HepG2 (cell line): Measurements from ENCODE around the gene TOR1B. TPM values are rescaled to one million over a fixed set of nuclear protein-coding genes. Genes with fewer than 3 reads are reported as not detected.

Source experiments
- AGO2 ChIP-seq: fragments of 200-400 bp; formaldehyde crosslinking; optimal IDR thresholded peaks from 2 replicates; pipeline ENCODE3; 2017; ENCODE audit warnings: mild to moderate bottlenecking, low read depth, low read length, moderate library complexity
- GATA4 ChIP-seq: sonication (generic); IDR thresholded peaks from 2 replicates; pipeline ENCODE4 v1.6.1; 2016; ENCODE audit warnings: antibody characterized with exemption, low read depth, borderline replicate concordance
- JUND ChIP-seq: sonication (generic); formaldehyde crosslinking; IDR thresholded peaks from 2 replicates; pipeline ENCODE4 v1.8.0; 2022; ENCODE audit warnings: mild to moderate bottlenecking, missing genetic modification reagents
- MLXIP ChIP-seq: sonication (generic); formaldehyde crosslinking; IDR thresholded peaks from 2 replicates; pipeline ENCODE4 v1.9.0; 2021; ENCODE audit warnings: missing genetic modification reagents, borderline replicate concordance
- NAIF1 ChIP-seq: sonication (generic); formaldehyde crosslinking; IDR thresholded peaks from 2 replicates; pipeline ENCODE4 v1.5.0; 2020; ENCODE audit warnings: mild to moderate bottlenecking, missing genetic modification reagents, borderline replicate concordance
- NCOA1 ChIP-seq: sonication (generic); formaldehyde crosslinking; IDR thresholded peaks from 2 replicates; pipeline ENCODE4 v1.9.0; 2021; ENCODE audit warnings: missing genetic modification reagents
- PHF20 ChIP-seq: sonication (generic); formaldehyde crosslinking; IDR thresholded peaks from 2 replicates; pipeline ENCODE4 v1.5.0; 2020; ENCODE audit warnings: mild to moderate bottlenecking, missing genetic modification reagents
- SMAD1 ChIP-seq: sonication (generic); formaldehyde crosslinking; IDR thresholded peaks from 2 replicates; pipeline ENCODE4 v1.4.0; 2020; ENCODE audit warnings: missing genetic modification reagents, low read depth, mild to moderate bottlenecking, borderline replicate concordance
- SRY ChIP-seq: sonication (generic); formaldehyde crosslinking; IDR thresholded peaks from 2 replicates; pipeline ENCODE4 v1.8.0; 2022; ENCODE audit warnings: mild to moderate bottlenecking, missing genetic modification reagents
- ZNF556 ChIP-seq: sonication (generic); formaldehyde crosslinking; IDR thresholded peaks from 2 replicates; pipeline ENCODE4 v1.4.0; 2020; ENCODE audit warnings: mild to moderate bottlenecking, missing genetic modification reagents, borderline replicate concordance
- ZNF788 ChIP-seq: sonication (generic); formaldehyde crosslinking; IDR thresholded peaks from 2 replicates; pipeline ENCODE4 v1.5.0; 2020; ENCODE audit warnings: mild to moderate bottlenecking, missing genetic modification reagents, borderline replicate concordance
- polyA plus RNA-seq, 8 experiments: library from polyadenylated mRNA; depleted of rRNA in 3 of 8; stranded (reverse) in 7 of 8; unstranded in 1 of 8; fragments of >200 nt; fragmentation: Illumina TruSeq in 4 of 8; extraction: Trizol in 4 of 8; gene quantifications; 2 replicates each; pipeline versions ENCODE4 v1.2.1 to v1.2.3, GENCODE V29; 2011 to 2016; ENCODE audit warnings: low read depth in 4 of 8, missing spikeins in 1 of 8, mixed read lengths in 1 of 8; ENCODE audit not compliant: insufficient read depth in 1 of 8
- total RNA-seq, 5 experiments: library from RNA; depleted of rRNA; stranded (reverse); fragments of >200 nt; fragmentation: Illumina TruSeq; extraction: Trizol; gene quantifications; 2 replicates each; pipeline ENCODE4 v1.2.3, GENCODE V29; 2016; ENCODE audit warnings: low read depth in 1 of 5
- TF ChIP-seq, protein P1 (sequence below): sonication (generic); formaldehyde crosslinking; IDR thresholded peaks from 2 replicates; pipeline ENCODE4 v1.4.0; 2020; ENCODE audit warnings: low read depth, missing genetic modification reagents
- TF ChIP-seq, protein P2 (sequence below): sonication (generic); formaldehyde crosslinking; IDR thresholded peaks from 2 replicates; pipeline ENCODE4 v1.5.0; 2020; ENCODE audit warnings: mild to moderate bottlenecking, missing genetic modification reagents, borderline replicate concordance

TOR1B gene
- total and polyA plus RNA-seq, 2 of the 13 experiments (the other 11 are each of a cell fraction or from before 2014, with no cell fraction given), result 18.1 to 21.3 TPM

DNA sequence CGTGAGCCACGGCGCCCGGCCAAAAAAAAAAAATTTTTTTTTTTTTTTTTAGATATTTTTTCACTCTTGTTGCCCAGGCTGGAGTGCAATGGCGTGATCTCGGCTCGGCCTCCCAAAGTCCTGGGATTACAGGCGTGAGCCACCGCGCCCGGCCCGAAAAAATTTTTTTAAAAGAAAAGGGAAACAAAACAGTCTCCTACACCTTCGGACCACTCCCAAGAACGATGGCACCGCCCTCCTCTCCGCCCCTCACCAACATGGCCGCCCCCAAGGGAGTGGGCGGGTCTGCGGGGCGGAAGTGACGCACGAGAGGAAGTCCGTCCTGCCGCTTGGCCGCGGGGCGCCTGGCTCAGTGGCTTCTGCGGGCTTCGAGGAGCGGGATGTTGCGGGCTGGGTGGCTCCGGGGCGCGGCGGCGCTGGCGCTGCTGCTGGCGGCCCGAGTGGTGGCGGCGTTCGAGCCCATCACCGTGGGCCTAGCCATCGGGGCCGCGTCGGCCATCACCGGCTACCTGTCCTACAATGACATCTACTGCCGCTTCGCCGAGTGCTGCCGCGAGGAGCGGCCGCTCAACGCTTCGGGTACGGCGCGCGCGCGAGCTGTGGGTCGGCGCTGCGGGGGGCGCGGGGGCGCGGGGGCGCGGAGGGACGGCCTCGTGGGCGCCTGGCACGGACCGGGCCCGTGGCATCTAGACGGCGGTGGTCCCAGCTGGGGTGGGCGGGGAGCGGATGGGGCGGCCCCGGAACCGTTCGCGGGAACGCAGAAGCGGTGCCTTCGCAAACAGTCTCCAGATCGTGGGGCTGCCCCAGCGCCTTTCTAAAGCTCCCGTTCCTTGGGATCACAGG, at the start of gene TOR1B (continued):
- TF ChIP-seq, protein P1, sequence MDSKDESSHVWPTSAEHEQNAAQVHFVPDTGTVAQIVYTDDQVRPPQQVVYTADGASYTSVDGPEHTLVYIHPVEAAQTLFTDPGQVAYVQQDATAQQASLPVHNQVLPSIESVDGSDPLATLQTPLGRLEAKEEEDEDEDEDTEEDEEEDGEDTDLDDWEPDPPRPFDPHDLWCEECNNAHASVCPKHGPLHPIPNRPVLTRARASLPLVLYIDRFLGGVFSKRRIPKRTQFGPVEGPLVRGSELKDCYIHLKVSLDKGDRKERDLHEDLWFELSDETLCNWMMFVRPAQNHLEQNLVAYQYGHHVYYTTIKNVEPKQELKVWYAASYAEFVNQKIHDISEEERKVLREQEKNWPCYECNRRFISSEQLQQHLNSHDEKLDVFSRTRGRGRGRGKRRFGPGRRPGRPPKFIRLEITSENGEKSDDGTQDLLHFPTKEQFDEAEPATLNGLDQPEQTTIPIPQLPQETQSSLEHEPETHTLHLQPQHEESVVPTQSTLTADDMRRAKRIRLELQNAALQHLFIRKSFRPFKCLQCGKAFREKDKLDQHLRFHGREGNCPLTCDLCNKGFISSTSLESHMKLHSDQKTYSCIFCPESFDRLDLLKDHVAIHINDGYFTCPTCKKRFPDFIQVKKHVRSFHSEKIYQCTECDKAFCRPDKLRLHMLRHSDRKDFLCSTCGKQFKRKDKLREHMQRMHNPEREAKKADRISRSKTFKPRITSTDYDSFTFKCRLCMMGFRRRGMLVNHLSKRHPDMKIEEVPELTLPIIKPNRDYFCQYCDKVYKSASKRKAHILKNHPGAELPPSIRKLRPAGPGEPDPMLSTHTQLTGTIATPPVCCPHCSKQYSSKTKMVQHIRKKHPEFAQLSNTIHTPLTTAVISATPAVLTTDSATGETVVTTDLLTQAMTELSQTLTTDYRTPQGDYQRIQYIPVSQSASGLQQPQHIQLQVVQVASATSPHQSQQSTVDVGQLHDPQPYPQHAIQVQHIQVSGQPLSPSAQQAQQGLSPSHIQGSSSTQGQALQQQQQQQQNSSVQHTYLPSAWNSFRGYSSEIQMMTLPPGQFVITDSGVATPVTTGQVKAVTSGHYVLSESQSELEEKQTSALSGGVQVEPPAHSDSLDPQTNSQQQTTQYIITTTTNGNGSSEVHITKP (CRISPR knock-in tag), result 0 out of 2 replicates have a peak, but pooled peaks have one; percentile 28
- no peak for TF ChIP-seq JUND (CRISPR knock-in tag)
- TF ChIP-seq MLXIP (CRISPR knock-in tag), result no peak
- peak; percentile 65; the same call in 1 of the 2 replicates for TF ChIP-seq GATA4
- no peak for TF ChIP-seq NCOA1
- no peak for TF ChIP-seq AGO2
- TF ChIP-seq SRY (CRISPR knock-in tag), result peak; percentile 92; the same call in 1 of the 2 replicates
- TF ChIP-seq ZNF788 (CRISPR knock-in tag), result peak; percentile 80; the same call in 1 of the 2 replicates
- TF ChIP-seq, protein P2, sequence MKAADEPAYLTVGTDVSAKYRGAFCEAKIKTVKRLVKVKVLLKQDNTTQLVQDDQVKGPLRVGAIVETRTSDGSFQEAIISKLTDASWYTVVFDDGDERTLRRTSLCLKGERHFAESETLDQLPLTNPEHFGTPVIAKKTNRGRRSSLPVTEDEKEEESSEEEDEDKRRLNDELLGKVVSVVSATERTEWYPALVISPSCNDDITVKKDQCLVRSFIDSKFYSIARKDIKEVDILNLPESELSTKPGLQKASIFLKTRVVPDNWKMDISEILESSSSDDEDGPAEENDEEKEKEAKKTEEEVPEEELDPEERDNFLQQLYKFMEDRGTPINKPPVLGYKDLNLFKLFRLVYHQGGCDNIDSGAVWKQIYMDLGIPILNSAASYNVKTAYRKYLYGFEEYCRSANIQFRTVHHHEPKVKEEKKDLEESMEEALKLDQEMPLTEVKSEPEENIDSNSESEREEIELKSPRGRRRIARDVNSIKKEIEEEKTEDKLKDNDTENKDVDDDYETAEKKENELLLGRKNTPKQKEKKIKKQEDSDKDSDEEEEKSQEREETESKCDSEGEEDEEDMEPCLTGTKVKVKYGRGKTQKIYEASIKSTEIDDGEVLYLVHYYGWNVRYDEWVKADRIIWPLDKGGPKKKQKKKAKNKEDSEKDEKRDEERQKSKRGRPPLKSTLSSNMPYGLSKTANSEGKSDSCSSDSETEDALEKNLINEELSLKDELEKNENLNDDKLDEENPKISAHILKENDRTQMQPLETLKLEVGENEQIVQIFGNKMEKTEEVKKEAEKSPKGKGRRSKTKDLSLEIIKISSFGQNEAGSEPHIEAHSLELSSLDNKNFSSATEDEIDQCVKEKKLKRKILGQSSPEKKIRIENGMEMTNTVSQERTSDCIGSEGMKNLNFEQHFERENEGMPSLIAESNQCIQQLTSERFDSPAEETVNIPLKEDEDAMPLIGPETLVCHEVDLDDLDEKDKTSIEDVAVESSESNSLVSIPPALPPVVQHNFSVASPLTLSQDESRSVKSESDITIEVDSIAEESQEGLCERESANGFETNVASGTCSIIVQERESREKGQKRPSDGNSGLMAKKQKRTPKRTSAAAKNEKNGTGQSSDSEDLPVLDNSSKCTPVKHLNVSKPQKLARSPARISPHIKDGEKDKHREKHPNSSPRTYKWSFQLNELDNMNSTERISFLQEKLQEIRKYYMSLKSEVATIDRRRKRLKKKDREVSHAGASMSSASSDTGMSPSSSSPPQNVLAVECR (CRISPR knock-in tag), result peak; percentile 91; the same call in 1 of the 2 replicates
- TF ChIP-seq ZNF556 (CRISPR knock-in tag), result peak; percentile 75; the same call in 1 of the 2 replicates
- TF ChIP-seq SMAD1 (CRISPR knock-in tag), result 0 out of 2 replicates have a peak, but pooled peaks have one; percentile 31
- TF ChIP-seq NAIF1 (CRISPR knock-in tag), result no peak
- TF ChIP-seq PHF20 (CRISPR knock-in tag), result peak; percentile 85
